PFSK-1 (cell line): ENCODE results near the gene FOXA3.

ENCODE experiments used
- FOXP2 ChIP-seq: optimal IDR thresholded peaks from 2 replicates; pipeline ENCODE3; 2011; ENCODE audit warnings: borderline replicate concordance, control low read depth, inconsistent platforms; ENCODE audit not compliant: insufficient read depth; ENCODE audit errors: extremely low read length, extremely low read depth
- POLR2AphosphoS5 ChIP-seq: IDR thresholded peaks from 2 replicates; pipeline ENCODE4 v1.6.1; 2012; ENCODE audit warnings: low read depth, mild to moderate bottlenecking, control low read depth, low read length, moderate library complexity
- SIN3A ChIP-seq: IDR thresholded peaks from 2 replicates; pipeline ENCODE4 v1.6.1; 2012; ENCODE audit warnings: mild to moderate bottlenecking, low read length, moderate library complexity, borderline replicate concordance; ENCODE audit not compliant: insufficient read depth
- TAF1 ChIP-seq: IDR thresholded peaks from 2 replicates; pipeline ENCODE4 v1.6.1; 2012; ENCODE audit warnings: low read length, control low read depth, borderline replicate concordance; ENCODE audit not compliant: insufficient read depth
- TF ChIP-seq, protein P1 (sequence below), 2 experiments: IDR thresholded peaks; 2 replicates each; pipeline versions ENCODE4 v1.6.1 to v1.8.0; 2011 to 2012; ENCODE audit warnings: low read depth in 2 of 2, low read length in 2 of 2, control low read depth in 1 of 2, inconsistent platforms in 1 of 2, mild to moderate bottlenecking in 1 of 2, moderate library complexity in 1 of 2; ENCODE audit not compliant: insufficient read depth in 1 of 2

Gene FOXA3

DNA sequence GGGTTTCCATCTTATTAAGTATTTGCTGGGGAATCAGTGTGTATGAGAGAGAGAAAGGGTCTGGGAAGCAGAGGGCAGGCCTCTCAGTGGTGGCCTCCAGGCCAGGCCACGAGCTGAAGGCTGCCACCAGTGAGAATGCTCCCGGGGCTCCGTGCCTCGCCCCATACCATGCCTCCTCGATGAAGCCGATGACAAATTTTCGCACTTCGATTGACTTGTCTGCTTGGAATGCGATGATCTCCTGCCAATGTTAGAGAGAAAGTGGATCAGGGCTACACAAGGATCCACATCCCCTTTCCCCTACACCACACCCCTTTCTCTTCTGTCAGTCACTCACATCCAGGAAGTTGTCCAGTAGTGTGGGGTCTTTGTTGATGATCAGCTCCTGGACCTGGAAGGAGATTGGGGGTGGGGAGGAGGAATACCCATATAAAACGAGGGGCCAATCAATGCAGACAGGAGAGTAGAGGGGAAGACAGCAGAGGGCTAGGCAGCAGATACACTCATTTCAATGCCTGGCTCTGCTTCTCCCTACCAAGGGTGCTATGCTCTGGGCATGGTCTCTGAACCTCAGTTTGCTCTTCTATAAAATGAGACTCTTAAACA lies 11.9 kb upstream of the FOXA3 start:
- TF ChIP-seq FOXP2 (no peak), TAF1 (no peak), POLR2AphosphoS5 (no peak), SIN3A (no peak)
- TF ChIP-seq, protein P1, sequence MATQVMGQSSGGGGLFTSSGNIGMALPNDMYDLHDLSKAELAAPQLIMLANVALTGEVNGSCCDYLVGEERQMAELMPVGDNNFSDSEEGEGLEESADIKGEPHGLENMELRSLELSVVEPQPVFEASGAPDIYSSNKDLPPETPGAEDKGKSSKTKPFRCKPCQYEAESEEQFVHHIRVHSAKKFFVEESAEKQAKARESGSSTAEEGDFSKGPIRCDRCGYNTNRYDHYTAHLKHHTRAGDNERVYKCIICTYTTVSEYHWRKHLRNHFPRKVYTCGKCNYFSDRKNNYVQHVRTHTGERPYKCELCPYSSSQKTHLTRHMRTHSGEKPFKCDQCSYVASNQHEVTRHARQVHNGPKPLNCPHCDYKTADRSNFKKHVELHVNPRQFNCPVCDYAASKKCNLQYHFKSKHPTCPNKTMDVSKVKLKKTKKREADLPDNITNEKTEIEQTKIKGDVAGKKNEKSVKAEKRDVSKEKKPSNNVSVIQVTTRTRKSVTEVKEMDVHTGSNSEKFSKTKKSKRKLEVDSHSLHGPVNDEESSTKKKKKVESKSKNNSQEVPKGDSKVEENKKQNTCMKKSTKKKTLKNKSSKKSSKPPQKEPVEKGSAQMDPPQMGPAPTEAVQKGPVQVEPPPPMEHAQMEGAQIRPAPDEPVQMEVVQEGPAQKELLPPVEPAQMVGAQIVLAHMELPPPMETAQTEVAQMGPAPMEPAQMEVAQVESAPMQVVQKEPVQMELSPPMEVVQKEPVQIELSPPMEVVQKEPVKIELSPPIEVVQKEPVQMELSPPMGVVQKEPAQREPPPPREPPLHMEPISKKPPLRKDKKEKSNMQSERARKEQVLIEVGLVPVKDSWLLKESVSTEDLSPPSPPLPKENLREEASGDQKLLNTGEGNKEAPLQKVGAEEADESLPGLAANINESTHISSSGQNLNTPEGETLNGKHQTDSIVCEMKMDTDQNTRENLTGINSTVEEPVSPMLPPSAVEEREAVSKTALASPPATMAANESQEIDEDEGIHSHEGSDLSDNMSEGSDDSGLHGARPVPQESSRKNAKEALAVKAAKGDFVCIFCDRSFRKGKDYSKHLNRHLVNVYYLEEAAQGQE (IDR thresholded peaks at IDR 0.05; ENCODE audit: insufficient read depth in 1 of 2, low read depth in 2 of 2, low read length in 2 of 2), result no peak

- no peak for TF ChIP-seq TAF1
- TF ChIP-seq, protein P1 (IDR thresholded peaks at IDR 0.05; ENCODE audit: insufficient read depth in 1 of 2, low read depth in 2 of 2, low read length in 2 of 2), result no peak
- TF ChIP-seq FOXP2, result no peak
These were observed 11.1 kb upstream of the FOXA3 start for GRCh38 chr19:45852983-45853382.

GRCh38 chr19:45854167-45854778 lies 9.9 kb upstream of the FOXA3 start:
- TF ChIP-seq SIN3A (no peak), TAF1 (no peak), FOXP2 (no peak), POLR2AphosphoS5 (no peak)
- TF ChIP-seq, protein P1 (IDR thresholded peaks at IDR 0.05; ENCODE audit: insufficient read depth in 1 of 2, low read depth in 2 of 2, low read length in 2 of 2), result no peak

GRCh38 chr19:45860359-45861259 lies 3.5 kb upstream of the FOXA3 start:
- TF ChIP-seq FOXP2, result no peak
- no peak for TF ChIP-seq TAF1
- TF ChIP-seq, protein P1 (IDR thresholded peaks at IDR 0.05; ENCODE audit: insufficient read depth in 1 of 2, low read depth in 2 of 2, low read length in 2 of 2), result no peak
- no peak for TF ChIP-seq POLR2AphosphoS5
- no peak for TF ChIP-seq SIN3A
